H54 (cell line): ENCODE results near the gene CCDC50.
A peak's percentile ranks its signal among the peaks of the same experiment; 100 is the strongest.

Experiments used
- DNase-seq: peaks from one replicate; pipeline ENCODE4 v3.0.0; 2011; ENCODE audit warnings: low spot score, mixed read lengths; ENCODE audit not compliant: insufficient read length
- FAIRE-seq: peaks from 3 replicates; lab custom pipeline; 2011; peaks lifted over from hg19 to GRCh38; lab: Jason Lieb, UNC
- POLR2A ChIP-seq: IDR thresholded peaks from 2 replicates; pipeline ENCODE4 v1.6.1; 2011; ENCODE audit warnings: low read depth, mild to moderate bottlenecking, low read length

The CCDC50 gene

DNA sequence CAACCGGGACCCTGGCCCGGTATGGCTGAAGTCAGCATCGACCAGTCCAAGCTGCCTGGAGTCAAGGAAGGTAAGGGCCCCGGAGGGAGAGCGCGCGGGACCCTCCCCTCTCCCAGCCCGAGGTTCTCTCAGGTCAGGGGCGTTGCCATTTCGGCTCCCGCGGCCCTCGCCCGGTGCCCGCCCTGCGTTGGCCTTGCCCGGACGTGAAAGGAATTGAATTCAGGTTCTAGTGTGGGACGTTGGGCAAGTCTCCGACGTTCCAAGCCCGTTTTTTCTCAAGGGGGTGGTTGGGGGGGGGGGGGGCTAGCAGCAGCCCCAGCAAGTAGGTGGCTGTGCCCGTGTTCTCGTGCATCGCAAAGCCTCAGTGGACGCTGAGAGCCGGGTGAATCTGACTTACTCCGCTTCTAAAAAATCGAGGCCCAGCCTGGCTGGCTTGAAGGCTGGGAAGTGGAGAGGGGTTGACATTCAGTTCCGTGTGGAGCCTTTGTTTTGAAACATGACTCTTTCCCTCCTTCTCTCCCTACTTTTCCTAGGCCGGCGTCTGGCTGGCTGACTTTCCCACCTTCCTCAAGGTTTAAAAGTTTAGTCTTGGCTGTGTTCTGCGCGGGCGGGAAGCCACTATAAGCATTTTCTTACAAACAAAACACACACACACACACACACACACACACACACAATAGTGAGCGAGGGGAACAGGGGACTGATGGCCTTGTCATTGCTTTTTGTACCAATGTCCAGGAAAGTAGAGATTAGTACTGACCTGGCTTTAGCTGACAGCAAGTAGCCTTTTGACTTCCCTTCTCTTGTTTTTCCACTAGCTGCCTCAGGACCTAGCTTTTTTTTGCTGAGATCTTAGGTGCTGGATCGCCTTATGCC lies 698 bp downstream of the CCDC50 start, which contains the start of gene UTS2B:
TSS of gene UTS2B (minus strand) at position 873 of the 876 bp plus-strand sequence. CDS start 48,337 bp downstream, outside the sequence.
- FAIRE-seq (no peak), DNase-seq (peak; percentile 40)
- no peak for TF ChIP-seq POLR2A

GRCh38 chr3:191330530-191331048 lies 1.4 kb downstream of the CCDC50 start:
- FAIRE-seq, result peak; percentile 95
- no peak for DNase-seq
- TF ChIP-seq POLR2A, result no peak

DNA sequence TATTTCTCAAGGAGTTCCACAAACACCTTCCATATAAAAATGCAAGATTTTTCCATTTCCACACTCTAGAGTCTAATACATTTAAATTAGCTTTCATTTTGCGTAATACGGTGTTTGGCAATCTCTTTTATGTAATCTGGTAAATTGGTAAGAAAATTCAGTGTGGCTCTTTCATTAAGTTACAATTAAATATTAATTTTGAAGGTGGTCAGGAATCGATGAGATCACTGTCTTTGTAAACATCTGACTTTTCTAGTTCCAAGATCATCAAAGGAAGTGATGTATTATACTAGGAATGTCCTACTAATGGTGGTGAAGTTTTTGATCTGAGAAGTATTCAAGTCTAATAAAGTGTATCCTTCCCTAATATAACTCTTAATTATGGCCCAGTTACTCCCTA lies 2.2 kb downstream of the CCDC50 start:
- FAIRE-seq (no peak), DNase-seq (no peak)
- TF ChIP-seq POLR2A, result no peak

DNA sequence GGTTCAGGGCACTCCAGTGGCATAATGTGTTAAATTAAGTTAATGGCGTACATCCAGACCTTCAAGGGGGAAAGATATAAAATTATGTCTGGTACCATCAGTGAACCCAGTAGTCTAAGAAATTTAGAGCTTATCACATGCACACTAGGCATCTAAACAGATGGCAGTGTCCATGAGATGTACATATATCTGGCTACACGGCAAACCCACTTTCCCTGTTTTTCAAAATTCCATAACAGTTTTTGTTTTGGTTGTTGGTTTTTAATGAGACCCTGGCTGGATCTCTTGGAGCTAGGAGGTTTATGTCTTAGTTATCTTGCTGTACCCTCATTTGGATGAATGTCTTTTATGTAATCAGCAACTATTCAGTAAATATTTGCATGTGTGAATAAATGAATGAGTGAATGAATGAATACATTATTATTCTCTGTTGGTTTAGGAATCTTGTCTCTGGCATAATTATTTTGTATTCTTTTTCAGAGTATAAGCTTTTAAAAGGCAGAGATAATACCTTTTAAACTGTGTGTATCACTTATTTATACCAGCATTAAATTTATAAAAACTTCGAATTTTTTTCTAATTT lies 4.2 kb downstream of the CCDC50 start:
- TF ChIP-seq POLR2A, result no peak
- FAIRE-seq (peak; percentile 58), DNase-seq (no peak)

DNA sequence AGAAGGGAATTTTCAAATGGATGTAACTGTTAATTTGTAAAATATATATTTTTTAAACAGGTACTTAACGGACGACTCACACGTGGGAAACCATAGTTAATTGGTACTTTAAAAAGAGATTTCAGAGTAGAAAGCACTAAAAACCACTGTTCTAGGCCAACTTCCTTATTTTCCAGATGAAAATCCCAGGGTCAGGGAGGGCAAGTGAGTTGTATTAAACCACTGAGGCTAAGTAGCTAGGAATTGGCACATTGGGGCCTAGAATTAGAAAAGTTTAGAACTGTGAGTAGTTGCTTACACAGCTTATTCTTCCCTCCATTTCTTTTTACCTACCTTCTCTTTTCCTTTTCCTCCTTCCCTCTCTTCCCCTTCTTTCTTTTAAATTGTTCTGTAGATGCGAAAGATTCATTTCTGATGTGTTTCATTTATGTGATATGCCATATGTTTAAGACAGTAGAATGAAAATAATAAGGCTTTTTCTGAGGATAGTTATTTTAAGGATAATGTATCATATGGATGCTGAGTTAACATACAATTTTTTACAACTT lies 5.2 kb downstream of the CCDC50 start:
- DNase-seq (no peak), FAIRE-seq (no peak)
- TF ChIP-seq POLR2A, result no peak

- no peak for FAIRE-seq
- no peak for DNase-seq
- TF ChIP-seq POLR2A, result no peak
These were observed 7.6 kb downstream of the CCDC50 start for GRCh38 chr3:191336833-191337232.

- DNase-seq, result no peak
- no peak for FAIRE-seq
- TF ChIP-seq POLR2A, result no peak
These were observed 8.9 kb downstream of the CCDC50 start for GRCh38 chr3:191338177-191338488.

DNA sequence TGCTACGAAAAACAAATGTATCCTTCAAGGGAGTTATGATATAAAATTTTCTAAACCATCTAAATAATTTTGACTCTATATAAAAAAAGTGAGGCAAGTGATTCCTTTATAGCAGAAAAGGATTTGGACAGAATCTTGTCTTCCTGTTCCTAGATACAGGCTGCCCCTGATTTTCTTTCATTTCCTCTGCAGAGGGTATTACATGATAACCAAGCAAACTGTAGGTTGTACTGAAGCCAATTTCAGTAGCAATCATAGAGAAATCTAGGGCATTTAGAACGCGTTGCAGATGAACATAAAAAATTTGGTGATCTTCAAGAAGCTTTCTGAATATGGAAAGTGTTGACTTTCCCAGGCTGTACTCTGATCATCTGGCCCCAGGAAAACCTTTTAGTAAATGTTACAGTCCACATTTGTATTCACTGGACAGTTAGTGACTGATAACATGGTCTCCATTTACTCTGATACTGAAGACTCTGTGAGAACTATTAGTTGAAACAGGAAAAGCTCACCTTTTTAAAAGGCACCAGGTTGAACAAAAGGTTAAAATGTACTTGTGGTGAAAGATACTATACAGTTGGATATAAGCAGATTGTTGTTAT lies 10.2 kb downstream of the CCDC50 start:
- peak; percentile 88 for FAIRE-seq
- DNase-seq, result no peak
- TF ChIP-seq POLR2A, result no peak

GRCh38 chr3:191340351-191340750 lies 11.2 kb downstream of the CCDC50 start:
- TF ChIP-seq POLR2A, result no peak
- FAIRE-seq (peak; percentile 45), DNase-seq (no peak)

- FAIRE-seq (no peak), DNase-seq (no peak)
- no peak for TF ChIP-seq POLR2A
These were observed 11.8 kb downstream of the CCDC50 start for GRCh38 chr3:191340966-191341365.

DNA sequence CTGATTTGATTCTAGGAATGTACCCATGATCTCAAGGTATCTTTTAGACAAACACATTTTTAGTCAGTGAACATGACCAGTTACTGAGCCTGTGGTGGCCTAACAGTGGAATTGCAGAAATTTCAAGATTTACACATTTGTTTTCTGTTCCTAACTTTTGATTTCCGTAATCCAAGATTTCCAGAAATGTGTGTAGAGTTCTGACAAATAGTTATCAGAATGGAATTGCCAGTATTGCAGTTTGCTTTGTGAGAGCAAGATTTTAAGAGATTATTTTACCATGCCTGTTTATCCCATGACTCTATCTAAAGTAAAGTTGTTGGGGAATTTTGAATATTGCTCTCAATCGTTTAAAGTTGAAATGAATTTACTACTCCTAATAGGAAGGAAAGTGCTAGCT lies 12.8 kb downstream of the CCDC50 start:
- TF ChIP-seq POLR2A, result no peak
- DNase-seq (no peak), FAIRE-seq (peak; percentile 75)

GRCh38 chr3:191342411-191342810 lies 13.2 kb downstream of the CCDC50 start:
- FAIRE-seq (peak; percentile 23), DNase-seq (no peak)
- TF ChIP-seq POLR2A, result no peak

- DNase-seq, result no peak
- FAIRE-seq, result peak; percentile 74
- TF ChIP-seq POLR2A, result no peak
These were observed 13.9 kb downstream of the CCDC50 start for GRCh38 chr3:191343115-191343514.

DNA sequence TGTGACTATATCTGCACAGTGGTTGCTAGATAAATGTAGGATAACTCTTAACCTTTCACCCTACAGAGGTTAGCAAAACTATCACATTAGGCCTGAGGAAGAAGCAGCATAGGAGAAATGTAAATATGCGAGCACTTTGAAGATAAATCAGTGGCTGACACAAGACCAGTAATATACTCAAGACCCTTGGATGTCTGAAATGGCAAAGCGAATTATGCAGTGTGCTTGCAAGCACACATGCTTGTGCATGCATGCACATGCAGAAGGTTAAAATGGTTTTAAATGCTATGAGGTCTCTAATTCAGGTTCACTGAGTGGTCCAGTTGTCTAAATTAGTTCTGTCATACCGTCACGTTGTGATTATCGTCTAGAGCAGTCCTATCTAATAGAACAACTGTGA lies 14.7 kb downstream of the CCDC50 start:
- DNase-seq (no peak), FAIRE-seq (no peak)
- TF ChIP-seq POLR2A, result no peak
